Common myeloid progenitor, CD34-positive (primary cell): ENCODE measurements around the gene FAF1.

ENCODE experiments used
- CTCF ChIA-PET: fragments of 350-600 bp; sonication (Branson Sonifier 250); formaldehyde crosslinking; loops from one replicate; lab custom pipeline; 2021; ENCODE audit warnings: antibody characterized with exemption; lab: Charles Lee
- POLR2A ChIA-PET: fragments of 350-600 bp; sonication (Branson Sonifier 250); formaldehyde crosslinking; loops from one replicate; lab custom pipeline; 2021; ENCODE audit warnings: antibody characterized with exemption; lab: Charles Lee
- DNase-seq, 3 donors: peaks; one replicate each; pipeline versions ENCODE4 v3.0.0 to v3.0.0-alpha.2; 2013
- H3K27ac ChIP-seq, 2 experiments: 1 replicate in 1 of 2; 2 replicates in 1 of 2; pipeline ENCODE4 v1.7.0; 2013; ENCODE audit warnings: inconsistent platforms in 2 of 2, low read length in 2 of 2, mild to moderate bottlenecking in 2 of 2, low read depth in 1 of 2, moderate library complexity in 1 of 2; ENCODE audit not compliant: severe bottlenecking in 2 of 2, insufficient read depth in 1 of 2, poor library complexity in 1 of 2
- H3K27me3 ChIP-seq, 5 experiments: replicated peaks in 2 of 5; 1 replicate in 3 of 5; 2 replicates in 2 of 5; pipeline versions ENCODE4 v1.6.1 to v1.7.0; 2013; ENCODE audit warnings: low read length in 4 of 5, mild to moderate bottlenecking in 2 of 5, moderate library complexity in 2 of 5, inconsistent platforms in 1 of 5; ENCODE audit not compliant: insufficient read depth in 5 of 5, control insufficient read depth in 4 of 5
- H3K36me3 ChIP-seq, 4 experiments: 1 replicate in 2 of 4; 2 replicates in 2 of 4; pipeline versions ENCODE4 v1.6.1 to v1.7.0; 2013; ENCODE audit warnings: low read length in 3 of 4, control low read depth in 1 of 4, mild to moderate bottlenecking in 1 of 4; ENCODE audit not compliant: control insufficient read depth in 4 of 4, insufficient read depth in 4 of 4
- H3K4me1 ChIP-seq, 4 experiments: 1 replicate in 3 of 4; 2 replicates in 1 of 4; pipeline versions ENCODE4 v1.6.1 to v1.7.1; 2013; ENCODE audit warnings: low read length in 3 of 4, mild to moderate bottlenecking in 3 of 4, control low read depth in 1 of 4, inconsistent platforms in 1 of 4, moderate library complexity in 1 of 4; ENCODE audit not compliant: control insufficient read depth in 4 of 4, insufficient read depth in 4 of 4; ENCODE audit errors: control extremely low read depth in 1 of 4
- H3K4me3 ChIP-seq, 7 experiments: 1 replicate in 4 of 7; 2 replicates in 3 of 7; pipeline versions ENCODE4 v1.5.1 to v1.7.0; 2013; ENCODE audit warnings: mild to moderate bottlenecking in 7 of 7, low read length in 6 of 7, moderate library complexity in 6 of 7, inconsistent platforms in 2 of 7, low read depth in 2 of 7, control low read depth in 1 of 7; ENCODE audit not compliant: insufficient read depth in 4 of 7, control insufficient read depth in 1 of 7; ENCODE audit errors: extremely low read depth in 1 of 7
- H3K9me3 ChIP-seq, 5 experiments: 1 replicate in 4 of 5; 2 replicates in 1 of 5; pipeline versions ENCODE4 v1.6.1 to v1.7.1; 2013; ENCODE audit warnings: low read length in 4 of 5, mild to moderate bottlenecking in 2 of 5, inconsistent platforms in 1 of 5, low read depth in 1 of 5, moderate library complexity in 1 of 5; ENCODE audit not compliant: control insufficient read depth in 4 of 5, insufficient read depth in 2 of 5; ENCODE audit errors: control extremely low read depth in 1 of 5
- WGBS: methylation state at CpG from one replicate; pipeline ENCODE4 v1.1.5; 2013; ENCODE audit not compliant: insufficient coverage; 5-methylcytosine and 5-hydroxymethylcytosine counted together

FAF1 gene

DNA sequence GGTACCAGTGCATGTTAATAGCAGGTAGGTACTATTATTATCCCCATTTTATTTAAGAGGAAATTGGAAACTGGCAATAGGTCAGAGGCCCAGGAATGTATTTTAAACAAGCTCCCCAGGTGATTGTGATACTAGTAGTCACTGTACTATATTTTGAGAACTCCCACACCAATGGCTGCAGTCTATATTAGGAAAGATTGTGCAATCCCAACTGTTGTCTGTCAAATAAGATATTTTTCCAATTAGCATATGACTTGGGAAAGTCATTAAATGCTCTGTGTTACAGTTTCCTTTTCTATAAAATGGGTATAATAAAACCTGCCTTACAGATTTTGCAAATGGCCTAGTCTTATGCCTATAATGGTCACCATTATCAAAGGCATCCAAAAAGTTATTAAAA is 442.6 kb downstream of the FAF1 start:
- ChIA-PET POLR2A (no interaction called here), CTCF (no interaction called here)
- Histone ChIP-seq H3K36me3 (peaks cover 0 to 14% (median 5%) of the 10 kb centered on the region in 4 experiments), H3K9me3 (peaks cover 0 to 4% (median 0%) of the 10 kb centered on the region in 5 experiments), H3K27ac (no peak overlapping the region), H3K4me1 (no peaks in the 10 kb centered on the region), H3K27me3 (no peaks in the 10 kb centered on the region), H3K4me3 (no peak overlapping the region)
- DNase-seq, result no peak

DNA sequence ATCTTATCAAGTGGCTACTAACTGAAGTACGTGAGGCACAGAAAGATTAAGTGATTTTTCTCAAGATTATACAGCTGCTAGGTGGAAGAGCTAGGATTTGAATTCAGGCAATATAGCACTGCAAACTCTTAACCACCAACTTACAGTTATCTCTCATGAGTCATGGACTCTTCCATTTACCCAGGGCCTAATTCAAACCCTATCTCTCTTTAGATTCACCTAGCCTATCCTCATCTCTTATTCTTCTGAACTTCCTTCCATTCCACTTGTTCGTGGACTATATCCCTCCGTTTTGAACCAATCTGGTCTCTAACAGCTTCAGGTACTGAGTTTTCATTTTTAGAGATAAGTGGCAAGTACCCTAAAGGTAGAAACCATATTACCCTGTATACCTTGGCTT is 444.0 kb downstream of the FAF1 start:
- no peaks in the 10 kb centered on the region for H3K4me1 ChIP-seq
- CTCF ChIA-PET, result no interaction called here
- H3K36me3 ChIP-seq, result peaks cover 0 to 18% (median 5%) of the 10 kb centered on the region in 4 experiments
- no peaks in the 10 kb centered on the region for H3K27me3 ChIP-seq
- no peak overlapping the region for H3K27ac ChIP-seq
- POLR2A ChIA-PET, result no interaction called here
- WGBS, result 100% methylated on average over 3 of the region's 3 CpGs
- H3K4me3 ChIP-seq, result no peak overlapping the region
- DNase-seq, result no peak
- peaks cover 0 to 4% (median 0%) of the 10 kb centered on the region in 5 experiments for H3K9me3 ChIP-seq

DNA sequence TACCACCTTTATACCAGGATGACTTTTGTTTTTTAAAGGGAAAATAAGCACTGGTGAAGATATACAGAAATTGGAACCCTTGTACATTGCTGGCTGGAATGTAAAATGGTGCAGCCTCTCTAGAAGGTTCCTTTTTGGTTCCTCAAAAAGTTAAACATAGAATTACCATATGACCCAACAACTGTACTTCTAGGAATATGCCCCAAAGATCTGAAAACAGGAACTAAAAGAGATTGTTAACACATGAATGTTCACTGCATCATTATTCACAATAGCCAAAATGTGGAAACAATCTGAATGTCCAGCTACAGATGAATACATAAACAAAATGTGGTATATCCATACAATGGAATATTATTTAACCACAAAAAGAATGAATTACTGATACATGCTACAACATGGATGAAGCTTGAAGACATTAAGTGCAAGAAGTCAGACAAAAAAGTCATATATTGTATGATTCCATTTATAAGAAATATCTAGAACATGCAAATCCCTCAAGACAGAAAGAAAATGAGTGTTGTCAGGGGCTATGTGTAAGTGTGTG is 452.0 kb downstream of the FAF1 start:
- peaks cover under 1 to 20% (median 3%) of the 10 kb centered on the region in 5 experiments for H3K9me3 ChIP-seq
- no peak overlapping the region for H3K4me3 ChIP-seq
- no peaks in the 10 kb centered on the region for H3K27me3 ChIP-seq
- DNase-seq, result no peak
- ChIA-PET CTCF (no interaction called here), POLR2A (no interaction called here)
- H3K4me1 ChIP-seq, result no peaks in the 10 kb centered on the region
- no peak overlapping the region for H3K27ac ChIP-seq
- peaks cover 0 to 28% (median 11%) of the 10 kb centered on the region in 4 experiments for H3K36me3 ChIP-seq

DNA sequence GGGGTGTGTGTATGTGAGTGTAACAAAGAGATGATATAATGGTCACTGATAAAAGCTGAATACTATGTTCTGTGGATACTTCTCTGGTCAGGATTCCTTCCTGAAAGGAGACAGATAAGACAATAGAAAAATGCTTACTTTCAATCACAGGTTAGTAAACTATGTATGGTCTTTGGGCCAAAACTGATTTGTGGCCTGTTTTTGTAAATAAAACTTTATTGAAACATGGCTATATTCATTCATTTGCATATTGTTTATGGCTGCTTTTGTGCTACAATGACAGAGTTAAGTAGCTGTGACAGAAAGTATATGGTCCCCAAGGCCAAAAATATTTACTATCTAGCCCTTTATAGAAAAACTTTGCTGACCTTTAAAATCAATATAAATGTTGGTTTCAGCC is 454.6 kb downstream of the FAF1 start:
- no peaks in the 10 kb centered on the region for H3K4me1 ChIP-seq
- POLR2A ChIA-PET, result interaction anchor here (0.6 kb wide), 1 partner anchor 1811 kb away, joined by 3 read pairs; no protein-coding TSS in a partner anchor
- H3K9me3 ChIP-seq, result peaks cover 0 to 37% (median 3%) of the 10 kb centered on the region in 5 experiments
- H3K27me3 ChIP-seq, result no peaks in the 10 kb centered on the region
- H3K27ac ChIP-seq, result no peak overlapping the region
- H3K36me3 ChIP-seq, result peaks cover 0 to 32% (median 9%) of the 10 kb centered on the region in 4 experiments
- CTCF ChIA-PET, result interaction anchor here (1.5 kb wide), 1 partner anchor 29 kb away, joined by 3 read pairs; no protein-coding TSS in a partner anchor
- no peak overlapping the region for H3K4me3 ChIP-seq
- no peak for DNase-seq

DNA sequence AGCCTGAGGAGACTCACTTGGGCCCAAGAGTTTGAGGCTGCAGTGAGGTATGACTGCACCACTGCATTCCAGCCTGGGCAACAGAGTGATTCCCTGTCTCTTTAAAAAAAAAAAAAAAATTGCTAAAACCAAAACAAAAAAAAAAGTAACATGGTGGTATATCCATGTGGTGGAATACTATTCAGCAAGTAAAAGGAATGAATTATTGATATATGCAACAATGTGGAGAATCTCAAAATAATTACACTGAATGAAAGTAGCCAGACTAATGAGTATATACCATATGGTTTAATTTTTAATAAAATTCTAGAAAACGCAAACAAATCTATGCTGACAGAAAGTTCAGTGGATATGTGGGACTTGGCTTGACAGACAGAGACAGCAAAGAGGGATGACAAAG is 456.6 kb downstream of the FAF1 start:
- no peak overlapping the region for H3K27ac ChIP-seq
- no peaks in the 10 kb centered on the region for H3K4me1 ChIP-seq
- peaks cover 0 to 37% (median 3%) of the 10 kb centered on the region in 5 experiments for H3K9me3 ChIP-seq
- CTCF ChIA-PET, result no interaction called here
- peaks cover 0 to 37% (median 9%) of the 10 kb centered on the region in 4 experiments for H3K36me3 ChIP-seq
- POLR2A ChIA-PET, result no interaction called here
- no peaks in the 10 kb centered on the region for H3K27me3 ChIP-seq
- no CpG with 5 or more reads among the region's 1 CpG for WGBS
- H3K4me3 ChIP-seq, result no peak overlapping the region
- no peak for DNase-seq

DNA sequence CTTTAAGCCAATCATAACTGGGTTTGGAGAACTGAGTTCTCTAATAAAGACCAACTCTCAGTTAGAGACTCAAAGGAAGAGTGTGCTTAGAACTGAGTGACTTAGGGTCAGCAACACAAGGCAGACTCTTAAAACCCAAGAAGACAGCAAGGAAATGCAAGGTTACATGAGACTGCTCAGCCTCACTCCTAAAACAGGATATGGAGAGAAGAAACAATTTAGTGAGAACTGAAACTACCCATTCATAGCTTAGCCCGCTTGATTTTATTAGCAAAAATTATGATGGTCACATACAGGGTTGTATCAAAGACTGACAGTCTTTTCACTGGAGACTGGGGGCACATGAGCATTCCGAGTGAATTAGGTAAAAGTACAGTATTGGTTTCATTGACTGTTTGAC is 457.9 kb downstream of the FAF1 start:
- peaks cover 2 to 48% (median 3%) of the 10 kb centered on the region in 5 experiments for H3K9me3 ChIP-seq
- CTCF ChIA-PET, result no interaction called here
- H3K4me1 ChIP-seq, result no peaks in the 10 kb centered on the region
- peaks cover 0 to 43% (median 7%) of the 10 kb centered on the region in 4 experiments for H3K36me3 ChIP-seq
- POLR2A ChIA-PET, result no interaction called here
- WGBS, result no CpG with 5 or more reads among the region's 2 CpGs
- no peak for DNase-seq
- H3K27me3 ChIP-seq, result no peaks in the 10 kb centered on the region
- no peak overlapping the region for H3K27ac ChIP-seq
- no peak overlapping the region for H3K4me3 ChIP-seq

DNA sequence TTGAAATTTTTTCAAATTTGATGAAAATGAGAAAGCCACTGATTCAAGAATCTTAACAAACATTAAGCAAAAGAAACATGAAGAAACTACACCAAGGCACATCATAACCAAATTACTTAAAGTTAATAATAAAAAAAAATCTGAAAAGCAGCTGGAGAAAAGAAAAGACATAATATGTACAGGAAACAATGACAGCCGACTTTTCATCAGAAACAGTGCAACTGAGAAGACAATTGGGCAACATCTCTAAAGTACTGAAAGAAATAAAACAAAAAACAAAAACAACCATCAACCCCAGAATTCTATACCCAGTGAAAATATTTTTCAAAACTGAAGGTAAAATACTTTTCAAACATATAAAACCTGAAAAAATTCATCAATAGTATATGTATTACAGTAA is 463.1 kb downstream of the FAF1 start:
- H3K4me3 ChIP-seq, result no peak overlapping the region
- no peaks in the 10 kb centered on the region for H3K4me1 ChIP-seq
- DNase-seq, result peak in 2 of 3 donors; percentile 13 to 50
- H3K9me3 ChIP-seq, result peaks cover 2 to 30% (median 7%) of the 10 kb centered on the region in 5 experiments
- CTCF ChIA-PET, result no interaction called here
- no peak overlapping the region for H3K27ac ChIP-seq
- no peaks in the 10 kb centered on the region for H3K27me3 ChIP-seq
- POLR2A ChIA-PET, result no interaction called here
- peaks cover 0 to 23% (median 9%) of the 10 kb centered on the region in 4 experiments for H3K36me3 ChIP-seq
- no CpG with 5 or more reads among the region's 1 CpG for WGBS
